Measurements from ENCODE around the gene ACTG1. TPM values are rescaled to one million over a fixed set of nuclear protein-coding genes. Genes with fewer than 3 reads are reported as not detected.

ACTG1 gene
- total and polyA plus RNA-seq, 2 of the 4 experiments (the other 2 are of a cell fraction) = 10,907 to 15,732 TPM

DNA sequence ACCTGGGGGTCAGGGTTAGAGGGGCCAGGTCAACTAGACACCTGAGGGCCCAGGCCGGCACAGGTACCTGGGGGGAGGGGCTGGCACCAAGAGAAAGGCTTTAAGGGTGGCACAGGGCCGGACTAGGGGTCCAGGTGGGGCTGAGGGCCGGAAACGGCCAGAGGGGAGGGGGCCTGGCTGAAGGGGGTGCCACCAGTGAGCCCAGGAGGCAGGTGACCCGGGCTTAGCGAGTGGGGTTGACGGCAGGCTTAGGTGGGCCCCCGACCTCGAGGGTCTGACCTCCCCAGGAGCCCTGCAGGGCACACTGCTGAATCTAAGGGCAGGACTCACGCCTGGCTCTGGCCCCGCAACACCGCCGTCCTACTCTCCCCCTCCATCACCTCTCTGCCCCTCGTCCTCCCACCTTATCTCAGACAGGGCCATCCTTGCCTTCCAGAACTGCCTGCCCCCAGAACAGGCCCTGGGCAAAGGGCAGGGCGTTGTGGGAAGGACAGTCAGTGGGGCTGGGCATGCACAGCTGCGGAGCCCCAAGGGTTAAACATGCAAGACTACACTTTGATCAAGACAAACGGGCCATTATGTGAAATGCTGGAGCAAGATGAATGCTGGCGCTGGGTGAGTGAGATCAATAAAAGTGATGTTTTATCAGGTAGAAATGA lies 44.4 kb downstream of the ACTG1 start:
- peak overlapping the region; percentile 21 for H2AFZ ChIP-seq (replicated peaks; ENCODE audit: low read length, poor library complexity)
- peaks cover 5% of the 10 kb centered on the region; the same call in 1 of the 2 replicates for H3K36me3 ChIP-seq (ENCODE audit: control insufficient read depth, insufficient read depth, low read length)
- BruUV-seq (replicated peaks) = no TSS peak
- H2BK120ac ChIP-seq (ENCODE audit: low read depth, low read length) = no peak overlapping the region
- H4K8ac ChIP-seq (ENCODE audit: low read depth in 2 of 2, low read length in 2 of 2) = no peak overlapping the region
- no peak overlapping the region for H3K9ac ChIP-seq (ENCODE audit: low read depth, low read length)
- H3K4me1 ChIP-seq (ENCODE audit: control insufficient read depth, insufficient read depth, low read length) = no peaks in the 10 kb centered on the region
- H3K4me3 ChIP-seq (ENCODE audit: insufficient read depth, low read depth, low read length) = no peak overlapping the region
- H2AK5ac ChIP-seq (ENCODE audit: low read depth, low read length) = no peak overlapping the region
- H3K18ac ChIP-seq (ENCODE audit: low read depth, low read length) = no peak overlapping the region
- no peak overlapping the region for H2BK5ac ChIP-seq (ENCODE audit: low read depth, low read length, poor library complexity, severe bottlenecking)
- CTCF ChIA-PET = no interaction called here
- TF ChIP-seq, protein P1, sequence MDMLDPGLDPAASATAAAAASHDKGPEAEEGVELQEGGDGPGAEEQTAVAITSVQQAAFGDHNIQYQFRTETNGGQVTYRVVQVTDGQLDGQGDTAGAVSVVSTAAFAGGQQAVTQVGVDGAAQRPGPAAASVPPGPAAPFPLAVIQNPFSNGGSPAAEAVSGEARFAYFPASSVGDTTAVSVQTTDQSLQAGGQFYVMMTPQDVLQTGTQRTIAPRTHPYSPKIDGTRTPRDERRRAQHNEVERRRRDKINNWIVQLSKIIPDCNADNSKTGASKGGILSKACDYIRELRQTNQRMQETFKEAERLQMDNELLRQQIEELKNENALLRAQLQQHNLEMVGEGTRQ (IDR thresholded peaks at IDR 0.05; ENCODE audit: low read depth, low read length) = no peak
- POLR2A ChIA-PET (ENCODE audit: unreplicated experiment) = no interaction called here
- no peaks in the 10 kb centered on the region for H3K9me3 ChIP-seq (ENCODE audit: control insufficient read depth, insufficient read depth, low read length)
- DNase-seq (no peak), ATAC-seq (ENCODE audit: low read depth) (no peak)
- no peaks in the 10 kb centered on the region for H3K9me1 ChIP-seq (ENCODE audit: insufficient read depth, low read length)
- dilution Hi-C loops (cut with HindIII; ENCODE audit: low sequenced_read_pairs, unreplicated experiment) (no loop called here), in situ Hi-C loops (cut with MboI; ENCODE audit: low sequenced_read_pairs) (no loop called here), intact Hi-C loops (cut with micrococcal nuclease) (no loop called here)
- no peak overlapping the region for H3K4ac ChIP-seq (ENCODE audit: low read depth, low read length)
- no peak overlapping the region for H4K5ac ChIP-seq (ENCODE audit: low read depth, low read length)
- H3K79me1 ChIP-seq (ENCODE audit: low read depth in 1 of 2, low read length in 2 of 2) = no peaks in the 10 kb centered on the region
- 90% methylated on average over 4 of the region's 18 CpGs; no CpG with 5 or more reads in 1 of the 2 experiments for WGBS, 2 experiments (ENCODE audit: extremely low coverage in 2 of 2, insufficient read length in 1 of 2)
- H2AK9ac ChIP-seq (replicated peaks; ENCODE audit: low read depth, low read length, poor library complexity) = peak overlapping the region; percentile 76
- H3K14ac ChIP-seq (replicated peaks; ENCODE audit: low read depth, low read length) = no peak overlapping the region
- H4K91ac ChIP-seq (ENCODE audit: insufficient read depth, low read depth, low read length) = no peak overlapping the region
- no peak overlapping the region for H3K4me2 ChIP-seq (ENCODE audit: low read depth, low read length)
- no peak overlapping the region for H3K23ac ChIP-seq (ENCODE audit: low read depth, low read length)
- no peak overlapping the region for H2BK15ac ChIP-seq (ENCODE audit: low read depth, low read length)
- H4K20me1 ChIP-seq (ENCODE audit: insufficient read depth, low read length) = no peaks in the 10 kb centered on the region; the same call in 1 of the 2 replicates
- H3K27ac ChIP-seq (ENCODE audit: insufficient read depth, low read length) = no peak overlapping the region
- no peaks in the 10 kb centered on the region for H3K27me3 ChIP-seq (ENCODE audit: control insufficient read depth, insufficient read depth, low read length)
- no peak overlapping the region for H3K56ac ChIP-seq (ENCODE audit: extremely low read depth, insufficient read depth, low read length)
- no peak overlapping the region for H2BK20ac ChIP-seq (ENCODE audit: low read depth, low read length)
